OCI-LY1 (cell line): Measurements from ENCODE around the gene SF3B3.

Experiments used
- H2AFZ ChIP-seq: fragments of 200-600 bp; sonication (generic), shearing (Covaris generic); 2 replicates; pipeline ENCODE4 v1.6.0; 2014; ENCODE audit warnings: antibody characterized with exemption, mild to moderate bottlenecking, low read length
- H3F3A ChIP-seq: fragments of 200-600 bp; sonication (generic), shearing (Covaris generic); 2 replicates; pipeline ENCODE4 v1.6.0; 2014; ENCODE audit warnings: mild to moderate bottlenecking, antibody characterized with exemption, low read length, moderate library complexity; ENCODE audit not compliant: insufficient read depth
- H3K27ac ChIP-seq: fragments of 200-600 bp; sonication (generic); 2 replicates; pipeline ENCODE4 v1.5.1; 2014; ENCODE audit warnings: low read length, mixed run types, mild to moderate bottlenecking, low read depth; ENCODE audit not compliant: poor library complexity, severe bottlenecking
- H3K27me3 ChIP-seq: fragments of 200-600 bp; sonication (generic); 2 replicates; pipeline ENCODE4 v1.6.0; 2014; ENCODE audit warnings: antibody characterized with exemption, mild to moderate bottlenecking, low read length, moderate library complexity; ENCODE audit not compliant: insufficient read depth
- H3K36me3 ChIP-seq: fragments of 200-600 bp; sonication (generic); 2 replicates; pipeline ENCODE4 v1.6.1; 2014; ENCODE audit warnings: mild to moderate bottlenecking, antibody characterized with exemption, low read length, moderate library complexity, mixed read lengths; ENCODE audit not compliant: insufficient read depth
- H3K4me1 ChIP-seq: fragments of 200-600 bp; sonication (generic); 2 replicates; pipeline ENCODE4 v1.5.1; 2014; ENCODE audit warnings: mild to moderate bottlenecking, low read length, moderate library complexity; ENCODE audit not compliant: insufficient read depth, severe bottlenecking
- H3K4me2 ChIP-seq: fragments of 200-600 bp; sonication (generic), shearing (Covaris generic); 2 replicates; pipeline ENCODE4 v1.6.1; 2014; ENCODE audit warnings: low read length
- H3K4me3 ChIP-seq: fragments of 200-600 bp; sonication (generic); 2 replicates; pipeline ENCODE4 v1.5.1; 2014; ENCODE audit warnings: low read length, low read depth, mild to moderate bottlenecking, mixed read lengths; ENCODE audit not compliant: poor library complexity, severe bottlenecking
- H3K79me2 ChIP-seq: fragments of 200-600 bp; shearing (Covaris generic); 2 replicates; pipeline ENCODE4 v1.6.1; 2016; ENCODE audit warnings: mixed run types, low read length, mixed read lengths; ENCODE audit not compliant: insufficient read depth
- H3K9ac ChIP-seq: fragments of 200-600 bp; sonication (generic), shearing (Covaris generic); 2 replicates; pipeline ENCODE4 v1.6.1; 2014; ENCODE audit warnings: mild to moderate bottlenecking, low read length, mixed read lengths
- H3K9me2 ChIP-seq: fragments of 200-600 bp; sonication (generic), shearing (Covaris generic); 2 replicates; pipeline ENCODE4 v1.6.1; 2014; ENCODE audit warnings: low read depth, mild to moderate bottlenecking, low read length, mixed read lengths
- H3K9me3 ChIP-seq: fragments of 200-600 bp; shearing (Covaris generic); 2 replicates; pipeline ENCODE4 v1.6.1; 2014; ENCODE audit warnings: low read length, mixed read lengths
- H4K20me1 ChIP-seq: fragments of 200-600 bp; sonication (generic), shearing (Covaris generic); 2 replicates; pipeline ENCODE4 v1.6.0; 2016; ENCODE audit warnings: mild to moderate bottlenecking, low read length; ENCODE audit not compliant: insufficient read depth
- CTCF ChIP-seq: fragments of 200-600 bp; sonication (generic), shearing (Covaris generic); IDR thresholded peaks from 2 replicates; pipeline ENCODE4 v1.5.1; 2017; ENCODE audit warnings: mild to moderate bottlenecking, antibody characterized with exemption, low read length, moderate library complexity, mixed read lengths
- EZH2 ChIP-seq: fragments of 200-600 bp; sonication (generic), shearing (Covaris generic); IDR thresholded peaks from 2 replicates; pipeline ENCODE4 v1.8.0; 2017; ENCODE audit warnings: borderline replicate concordance, mixed run types, mild to moderate bottlenecking, antibody characterized with exemption, low read length, moderate library complexity, mixed read lengths

SF3B3 gene

DNA sequence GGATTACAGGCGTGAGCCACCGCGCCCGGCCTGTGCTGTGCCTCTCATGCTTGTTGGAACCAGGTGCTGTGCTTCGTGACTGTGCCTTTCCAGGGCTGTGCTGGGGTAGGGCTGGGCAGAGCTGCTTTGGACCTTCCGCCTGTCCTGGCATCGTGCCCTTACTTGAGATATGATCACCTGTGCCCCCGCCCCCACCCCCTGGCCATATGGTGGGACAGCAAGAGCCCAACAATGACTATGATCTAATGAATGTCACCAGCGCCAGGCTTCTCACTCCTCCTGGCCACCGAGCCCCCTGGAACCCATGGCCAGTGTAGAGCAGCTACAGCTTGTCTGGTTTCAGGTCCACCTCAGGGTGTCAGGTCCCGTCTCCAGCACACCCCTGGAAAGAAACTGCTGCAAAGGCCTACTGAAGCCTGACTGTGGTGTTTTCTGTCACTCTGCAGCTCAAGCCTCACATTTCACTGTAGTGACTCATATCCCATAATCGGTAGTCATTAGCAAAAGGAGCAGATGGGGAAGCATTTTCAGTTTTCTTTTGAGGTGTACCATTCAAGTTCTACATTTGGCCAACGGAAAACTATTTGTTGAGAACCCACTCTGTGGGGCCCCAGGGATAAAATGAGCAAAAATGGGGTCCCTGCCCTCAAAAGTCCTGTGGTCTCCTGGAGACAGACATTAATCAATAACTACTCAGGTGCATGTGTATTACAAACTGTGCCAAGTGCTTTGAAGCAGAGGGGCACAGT is 47.2 kb upstream of the SF3B3 start:
- H3K4me2 ChIP-seq, result no peak overlapping the region
- no peak overlapping the region for H3K9ac ChIP-seq
- H3K4me3 ChIP-seq, result no peak overlapping the region

DNA sequence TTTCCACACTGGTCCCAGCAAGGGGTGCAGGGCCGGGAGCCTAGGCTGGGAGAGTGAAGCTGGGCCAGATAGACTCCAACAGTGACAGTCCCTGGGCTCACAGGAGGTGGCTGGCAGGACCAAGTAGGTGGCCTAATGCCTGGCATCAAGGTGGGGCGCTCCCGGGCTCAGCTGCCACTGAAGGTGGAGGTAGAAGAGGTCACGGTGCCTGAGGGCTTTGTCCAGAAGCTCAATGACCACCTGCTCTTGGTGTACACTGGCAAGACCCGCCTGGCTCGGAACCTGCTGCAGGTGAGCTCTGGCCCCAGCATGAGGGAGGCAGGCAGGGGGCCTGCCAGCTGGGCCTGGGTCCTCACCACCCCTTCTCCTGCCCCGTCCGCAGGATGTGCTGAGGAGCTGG is 45.4 kb upstream of the SF3B3 start:
- no peak overlapping the region for H3K9ac ChIP-seq
- no peak overlapping the region for H3K4me3 ChIP-seq
- H3K4me2 ChIP-seq, result no peak overlapping the region
- no peaks in the 10 kb centered on the region for H4K20me1 ChIP-seq
- no peaks in the 10 kb centered on the region for H3F3A ChIP-seq
- H3K9me3 ChIP-seq, result no peaks in the 10 kb centered on the region
- H3K27me3 ChIP-seq, result no peaks in the 10 kb centered on the region
- peaks cover 37% of the 10 kb centered on the region for H3K4me1 ChIP-seq
- no peaks in the 10 kb centered on the region for H3K9me2 ChIP-seq
- H3K27ac ChIP-seq, result no peak overlapping the region
- H3K79me2 ChIP-seq, result no peaks in the 10 kb centered on the region
- H2AFZ ChIP-seq, result no peak overlapping the region
- peaks cover 53% of the 10 kb centered on the region for H3K36me3 ChIP-seq
- no peak for TF ChIP-seq CTCF
- no peak for TF ChIP-seq EZH2

More for the DNA sequence above, 47.2 kb upstream of the SF3B3 start:
- no peaks in the 10 kb centered on the region for H3F3A ChIP-seq
- H3K9me3 ChIP-seq, result no peaks in the 10 kb centered on the region
- no peak overlapping the region for H2AFZ ChIP-seq
- peak overlapping the region; percentile 41 for H3K27ac ChIP-seq
- H3K79me2 ChIP-seq, result no peaks in the 10 kb centered on the region
- H3K9me2 ChIP-seq, result no peaks in the 10 kb centered on the region
- H3K27me3 ChIP-seq, result no peaks in the 10 kb centered on the region
- TF ChIP-seq EZH2, result no peak
- peaks cover 42% of the 10 kb centered on the region for H3K36me3 ChIP-seq
- peaks cover 28% of the 10 kb centered on the region for H3K4me1 ChIP-seq
- H4K20me1 ChIP-seq, result no peaks in the 10 kb centered on the region

- Histone ChIP-seq H3K4me1 (peaks cover 44% of the 10 kb centered on the region), H3K4me2 (no peak overlapping the region), H3K79me2 (no peaks in the 10 kb centered on the region), H3K36me3 (peaks cover 53% of the 10 kb centered on the region), H3K27ac (no peak overlapping the region), H3K9me3 (no peaks in the 10 kb centered on the region), H3K9ac (no peak overlapping the region), H3K27me3 (no peaks in the 10 kb centered on the region), H3K4me3 (no peak overlapping the region), H3K9me2 (no peaks in the 10 kb centered on the region), H2AFZ (no peak overlapping the region), H3F3A (no peaks in the 10 kb centered on the region), H4K20me1 (no peaks in the 10 kb centered on the region)
- TF ChIP-seq CTCF, result no peak
- TF ChIP-seq EZH2, result no peak
Measured at GRCh38 chr16:70478912-70479341, 44.7 kb upstream of the SF3B3 start.
